Hypothalamus (tissue), 51 donors: ENCODE data around the gene TNFSF4.

Experiments
- DNase-seq, 51 donors: peaks; one replicate each; lab custom pipeline; 2025; lab: John Stamatoyannopoulos, UW

Gene TNFSF4

DNA sequence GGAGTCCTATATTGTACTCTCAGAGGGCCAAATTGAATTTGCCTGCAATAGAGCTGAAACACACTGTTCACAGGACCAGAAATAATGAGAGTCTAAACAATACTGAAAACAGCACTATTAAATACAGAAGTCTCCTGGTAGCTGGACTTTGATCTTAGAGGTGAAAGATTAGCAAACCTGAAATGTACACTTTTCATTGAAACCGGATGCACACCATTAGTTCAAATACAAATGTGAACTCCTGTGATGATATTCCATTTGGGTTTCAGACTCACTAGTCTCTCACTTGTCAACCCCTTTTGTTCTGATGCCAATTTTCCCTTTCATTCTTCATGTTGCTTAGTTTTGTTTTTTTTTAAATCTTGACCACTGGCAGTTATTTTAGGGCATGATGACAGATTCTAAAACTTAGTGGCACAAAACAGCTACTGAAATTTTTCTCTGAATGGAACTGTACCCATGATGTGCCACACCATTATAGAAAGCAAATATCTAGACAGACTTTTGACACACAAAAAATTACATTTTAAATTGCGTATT is 5.9 kb upstream of the TNFSF4 start:
- DNase-seq: no peak

DNA sequence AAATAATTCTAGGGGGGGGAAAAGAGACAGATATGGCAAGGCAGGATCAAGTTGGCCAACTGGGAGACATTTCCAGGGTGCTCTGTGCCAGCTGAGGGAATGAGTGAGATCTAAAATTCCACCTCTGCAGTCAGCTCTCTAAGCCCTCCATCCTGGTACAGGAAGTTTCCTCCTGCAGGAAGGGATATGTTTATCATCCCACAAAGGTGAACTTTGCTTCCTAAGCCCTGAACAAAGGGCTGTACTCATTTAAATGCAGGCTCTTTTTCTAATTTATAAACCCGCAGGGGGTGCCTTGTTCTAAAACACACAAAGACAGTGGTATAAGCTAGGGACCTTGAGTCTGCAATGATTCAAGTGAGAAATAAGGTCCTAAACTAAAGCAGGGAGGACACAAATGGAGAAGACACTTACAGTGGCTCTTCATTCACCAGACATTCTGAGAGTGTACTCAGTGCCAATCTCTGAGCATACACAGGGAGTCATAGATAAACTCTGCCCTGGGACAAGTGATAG is 3.6 kb upstream of the TNFSF4 start:
- no peak for DNase-seq

- no peak for DNase-seq
Measured at GRCh38 chr1:173210283-173210682, 3.2 kb upstream of the TNFSF4 start.

GRCh38 chr1:173208868-173209267 is 1.7 kb upstream of the TNFSF4 start:
- DNase-seq: no peak

DNA sequence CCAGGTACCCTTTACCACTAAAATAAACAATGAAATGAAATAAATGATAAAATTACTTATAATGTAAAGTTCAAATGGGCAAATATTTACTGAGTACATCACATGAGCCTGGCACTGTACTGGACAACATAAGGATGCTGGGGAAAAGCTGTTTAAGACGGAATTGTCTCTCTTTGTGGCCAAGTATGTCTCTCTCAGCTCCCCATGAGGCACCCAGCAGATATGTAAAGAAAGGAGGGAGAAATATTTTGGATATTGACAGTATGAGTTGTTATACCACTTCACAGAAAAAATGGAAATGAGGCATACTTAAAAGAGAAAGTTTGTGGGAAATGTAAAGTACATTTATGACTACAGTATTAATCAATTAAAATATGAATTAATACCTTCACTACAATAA is 1.0 kb upstream of the TNFSF4 start:
- DNase-seq: no peak

- no peak for DNase-seq
Measured at GRCh38 chr1:173205146-173206051, 1.7 kb downstream of the TNFSF4 start.

DNA sequence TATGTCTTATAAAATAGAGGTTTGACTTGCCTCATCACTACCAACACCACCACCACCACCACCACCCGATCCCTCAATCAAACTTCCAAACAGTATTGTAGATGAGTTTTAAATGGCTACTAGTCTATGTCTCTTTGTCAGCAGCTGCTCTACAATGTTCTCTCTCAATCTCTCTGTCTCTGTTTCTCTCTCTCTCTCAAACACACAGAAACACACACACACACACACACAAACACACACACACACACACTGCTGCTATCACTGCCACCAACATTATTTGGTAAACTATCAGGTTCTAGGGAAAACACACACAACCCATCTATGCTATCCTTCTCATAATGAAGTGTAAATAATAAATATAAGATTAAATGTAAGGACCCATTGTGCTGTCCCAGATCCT is 2.4 kb downstream of the TNFSF4 start:
- no peak for DNase-seq

DNA sequence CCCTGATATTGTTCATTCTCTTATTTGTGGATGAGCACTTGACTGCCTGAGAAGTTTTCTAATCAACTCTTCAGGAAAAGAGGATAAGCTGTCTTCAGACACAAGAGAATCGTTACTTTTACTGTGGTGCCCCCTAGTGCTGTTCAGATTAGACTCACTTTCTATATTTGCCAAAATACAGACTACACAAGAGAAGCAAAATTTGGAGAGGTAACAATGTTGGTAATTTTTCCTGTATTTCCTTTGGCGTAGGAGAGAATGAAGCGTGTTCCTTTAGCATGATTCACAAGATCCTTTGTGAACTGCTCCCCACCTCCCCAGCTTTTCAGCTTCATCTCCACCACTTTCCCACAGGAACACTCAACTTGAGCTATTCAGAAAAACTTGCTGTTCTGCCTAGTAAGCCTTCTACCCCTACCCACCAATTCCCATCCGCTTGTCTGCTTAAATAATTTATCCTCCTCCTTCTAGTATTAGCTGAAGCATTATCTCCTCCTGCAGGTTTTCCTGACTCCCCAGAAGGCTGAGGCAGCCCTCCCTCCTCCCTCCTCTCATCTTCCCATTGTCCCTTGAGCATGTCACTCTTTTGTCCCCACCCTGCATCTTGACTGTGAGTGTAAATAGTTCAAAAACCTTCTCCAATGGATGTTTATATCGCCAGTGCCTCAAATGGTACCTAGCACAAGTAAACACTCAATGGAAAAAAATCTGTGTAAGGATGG is 4.5 kb downstream of the TNFSF4 start:
- peak in 5 of 51 donors; percentile 1 to 43 (median 15) for DNase-seq

GRCh38 chr1:173201969-173202368 is 5.2 kb downstream of the TNFSF4 start:
- no peak for DNase-seq

DNA sequence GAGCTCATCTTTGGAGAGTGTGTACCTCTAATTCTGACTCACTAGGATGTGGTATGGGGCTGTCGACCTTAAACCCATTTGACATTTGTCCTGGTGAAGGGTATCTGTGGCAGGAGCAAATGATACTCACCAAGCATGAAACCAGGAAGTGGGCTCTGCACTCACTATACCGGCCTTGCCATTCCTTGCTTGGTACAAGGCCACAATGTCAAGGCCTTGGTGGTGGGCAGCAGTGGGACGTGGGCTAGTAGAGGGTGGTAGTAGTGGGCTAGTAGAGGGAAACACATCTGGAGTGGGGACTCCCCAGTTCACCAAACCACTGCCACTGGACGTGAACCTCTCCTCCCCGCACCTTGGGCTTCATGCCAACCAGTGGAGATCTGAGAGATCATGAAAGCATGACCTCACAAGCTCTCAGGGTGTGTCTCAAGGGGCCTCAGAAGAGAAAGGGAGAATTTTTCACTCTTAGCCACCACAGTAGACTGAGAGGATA is 11.5 kb downstream of the TNFSF4 start:
- DNase-seq: no peak

DNA sequence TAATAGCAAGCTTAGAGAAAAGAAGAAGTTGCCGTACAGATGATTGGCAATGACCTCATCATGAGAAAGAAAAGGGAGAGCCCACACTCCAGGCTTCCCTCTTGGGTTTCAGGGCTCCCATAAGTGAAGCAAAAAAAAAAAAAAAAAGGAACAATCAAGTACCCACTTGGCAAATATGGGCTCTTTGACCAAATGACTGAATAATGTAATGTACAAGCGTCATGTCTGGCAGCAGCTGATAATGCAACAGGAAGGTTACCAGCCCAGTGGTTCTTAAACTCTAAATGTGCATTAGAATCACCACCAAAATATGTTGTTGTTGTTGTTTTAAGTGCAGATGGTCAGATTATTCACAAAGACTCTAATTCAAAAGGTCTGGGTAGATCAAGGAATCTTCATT is 13.5 kb downstream of the TNFSF4 start:
- DNase-seq: no peak

GRCh38 chr1:173191011-173191705 is 16.0 kb downstream of the TNFSF4 start:
- DNase-seq: no peak

- DNase-seq: peak in 38 of 51 donors; percentile 3 to 78 (median 46)
Measured at GRCh38 chr1:173190101-173190936, 16.8 kb downstream of the TNFSF4 start.

DNA sequence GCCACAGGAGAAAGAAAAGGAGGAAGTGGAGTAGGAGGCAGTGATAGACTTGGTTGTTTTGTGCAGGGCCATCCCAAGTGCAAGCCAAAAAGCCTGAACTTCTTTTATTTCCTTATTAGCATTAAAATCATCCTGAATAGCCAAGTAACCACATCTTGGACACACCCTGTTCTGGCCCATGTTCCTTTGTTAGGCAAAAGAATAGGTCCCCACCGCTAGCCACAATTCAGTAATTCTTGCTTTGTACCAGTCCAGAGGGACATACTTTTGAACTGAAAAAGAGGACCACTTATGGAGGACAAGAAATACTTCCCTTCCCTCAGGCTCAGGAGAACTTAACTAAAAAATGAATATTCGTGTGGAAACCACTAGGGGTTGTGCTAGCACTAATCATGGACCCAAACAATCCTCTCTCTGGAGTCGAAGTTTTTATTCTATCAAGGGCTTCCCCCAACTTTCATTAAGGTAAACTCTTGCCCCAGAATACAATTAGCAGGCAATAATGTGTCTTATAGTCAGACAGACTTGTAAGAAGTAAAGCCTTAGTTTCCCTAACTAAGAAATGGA is 19.4 kb downstream of the TNFSF4 start:
- no peak for DNase-seq

DNA sequence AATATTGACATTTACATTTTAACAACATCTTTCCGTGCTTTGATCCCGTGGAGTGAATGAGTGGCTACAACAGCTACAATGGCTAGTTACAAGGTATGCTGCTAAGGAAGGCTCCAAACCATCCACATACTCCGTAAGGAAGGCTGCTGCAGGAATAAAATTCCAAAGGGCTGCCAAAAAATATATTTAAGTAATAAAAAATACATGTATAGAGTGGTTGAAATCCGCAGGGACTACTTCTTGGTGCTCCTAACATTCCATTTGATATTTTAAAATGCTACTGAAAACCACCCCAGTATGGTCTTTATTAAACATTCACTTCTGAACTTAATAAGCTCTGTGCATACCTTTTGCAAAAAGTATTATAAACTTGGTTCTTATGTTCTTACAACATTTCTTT is 25.3 kb downstream of the TNFSF4 start:
- DNase-seq: no peak

GRCh38 chr1:173176246-173176645 is 30.9 kb downstream of the TNFSF4 start:
- DNase-seq: no peak

- no peak for DNase-seq
Measured at GRCh38 chr1:173175514-173176145, 31.5 kb downstream of the TNFSF4 start.

GRCh38 chr1:173173388-173173787 is 33.7 kb downstream of the TNFSF4 start:
- no peak for DNase-seq

- DNase-seq: no peak
Measured at GRCh38 chr1:173171152-173171551, 36.0 kb downstream of the TNFSF4 start.
